HG03571 (cell line): ENCODE results near the gene PPP1R11.

Source experiments
- ATAC-seq: cut with Tn5 transposase; IDR thresholded peaks from one replicate; pipeline ENCODE4 v1.9.1; 2021; ENCODE audit not compliant: unreplicated experiment

PPP1R11 gene

GRCh38 chr6:30061092-30061857 is 5.7 kb upstream of the PPP1R11 start, which contains the start of gene POLR1H:
POLR1H (plus strand) TSS chr6:30061265; CDS start chr6:30061525, 260 bp downstream.
- peak; percentile 75 for ATAC-seq

- ATAC-seq = no peak
These were observed 5.0 kb upstream of the PPP1R11 start for GRCh38 chr6:30061858-30062458.

DNA sequence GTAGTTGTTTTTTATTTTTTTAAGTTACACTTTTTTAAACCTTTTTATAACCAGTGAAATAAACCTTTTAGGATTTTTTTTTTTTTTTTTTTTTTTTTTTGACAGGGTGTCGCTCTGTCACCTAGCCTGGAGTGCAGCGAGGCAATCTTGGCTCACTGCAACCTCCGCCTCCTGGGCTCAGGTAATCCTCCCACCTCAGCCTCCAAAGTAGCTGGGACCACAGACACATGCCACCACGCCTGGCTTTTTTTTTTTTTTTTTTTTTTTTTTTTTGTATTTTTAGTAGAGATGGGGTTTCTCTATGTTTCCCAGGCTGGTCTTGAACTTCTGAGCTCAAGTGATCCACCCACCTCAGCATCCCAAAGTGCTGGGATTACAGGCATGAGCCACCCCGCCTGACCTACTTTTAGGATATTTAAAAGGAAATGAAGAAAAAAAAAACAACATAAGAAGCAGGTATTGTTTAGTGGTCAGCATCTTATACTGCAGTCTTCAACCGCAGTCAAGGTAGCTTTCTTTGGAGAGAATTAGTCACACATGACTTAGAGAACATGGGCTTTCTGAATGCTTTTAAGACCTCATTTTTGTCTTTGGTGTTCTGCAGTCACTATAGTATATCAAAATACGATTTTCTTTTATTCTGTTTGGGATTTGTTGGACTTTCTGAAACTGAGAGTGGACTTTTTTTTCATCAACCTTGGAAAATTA is 4.4 kb upstream of the PPP1R11 start:
- ATAC-seq = no peak

DNA sequence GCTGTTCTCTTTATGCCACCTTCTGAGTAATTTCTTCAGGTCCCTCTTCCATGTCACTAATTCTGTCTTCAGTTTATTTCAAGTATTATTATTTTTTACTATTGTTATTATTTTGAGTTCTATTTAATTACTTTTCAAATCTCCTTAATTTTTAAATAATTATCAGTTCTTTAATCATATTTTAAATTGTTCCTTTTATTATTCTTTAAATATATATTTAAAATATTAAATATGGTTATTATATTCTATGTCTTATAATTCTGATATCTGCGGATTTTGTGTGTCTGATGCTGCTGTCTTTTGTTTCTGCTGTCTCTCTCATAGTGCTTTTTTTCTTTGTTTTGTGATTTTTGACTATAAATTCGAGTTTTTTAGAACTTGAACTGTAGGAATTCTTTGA is 3.7 kb upstream of the PPP1R11 start:
- no peak for ATAC-seq

GRCh38 chr6:30066082-30066481 is 916 bp upstream of the PPP1R11 start:
- ATAC-seq = no peak

DNA sequence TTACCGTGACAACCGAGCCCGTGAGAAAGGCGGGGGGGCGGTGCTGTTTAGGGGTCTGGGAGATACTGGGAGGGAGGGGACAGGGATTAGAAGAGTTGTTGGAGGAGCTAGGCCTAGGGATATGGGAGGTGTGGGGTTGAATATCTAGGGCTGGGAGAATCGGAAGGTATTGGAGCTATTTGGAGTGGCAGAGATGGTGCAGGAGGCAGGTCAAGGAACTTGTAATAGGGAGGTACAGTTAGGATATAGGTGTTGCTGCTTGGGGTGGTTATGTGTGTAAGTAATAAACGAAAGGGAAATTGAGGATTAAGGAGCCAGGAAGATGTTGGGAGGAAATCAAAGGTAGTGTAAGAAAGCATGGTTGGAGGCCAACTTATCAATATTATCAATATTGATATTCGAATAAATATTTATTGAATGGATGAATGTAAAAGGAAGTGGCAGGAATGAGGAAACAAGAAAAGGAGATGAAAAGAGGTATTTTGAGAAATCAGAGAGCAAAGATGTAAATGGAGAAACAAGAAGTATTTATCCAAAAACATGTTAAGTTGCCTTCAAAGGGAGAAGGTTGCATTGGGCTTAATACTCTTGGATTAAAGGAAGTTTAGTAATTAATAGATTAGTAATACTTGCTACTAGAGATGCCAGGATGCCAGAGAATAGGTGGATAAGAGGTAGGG is 602 bp downstream of the PPP1R11 start:
- no peak for ATAC-seq

- no peak for ATAC-seq
These were observed 4.3 kb downstream of the PPP1R11 start for GRCh38 chr6:30071081-30071818.

DNA sequence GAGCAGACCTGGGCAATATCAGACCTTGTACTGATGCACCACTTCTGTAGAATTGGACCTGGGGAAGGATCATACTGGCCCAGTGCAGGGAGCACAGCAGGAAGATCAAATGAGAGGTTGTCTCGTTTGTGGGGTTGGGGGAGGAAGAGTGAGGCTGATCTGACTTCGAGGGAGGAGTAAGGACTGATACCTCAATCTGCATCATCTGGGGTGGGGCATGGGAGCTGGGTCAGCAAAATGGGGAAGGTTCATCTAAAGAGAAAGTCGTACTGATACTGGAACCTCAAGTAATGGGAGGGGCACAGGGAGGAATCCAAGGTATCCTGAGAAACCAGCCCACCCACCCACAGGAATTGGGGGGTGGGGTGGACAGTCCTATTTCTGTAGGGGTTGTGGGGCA is 4.9 kb downstream of the PPP1R11 start:
- ATAC-seq = no peak

GRCh38 chr6:30073489-30074235 is 6.7 kb downstream of the PPP1R11 start:
- no peak for ATAC-seq

- no peak for ATAC-seq
These were observed 7.5 kb downstream of the PPP1R11 start for GRCh38 chr6:30074331-30075093.

DNA sequence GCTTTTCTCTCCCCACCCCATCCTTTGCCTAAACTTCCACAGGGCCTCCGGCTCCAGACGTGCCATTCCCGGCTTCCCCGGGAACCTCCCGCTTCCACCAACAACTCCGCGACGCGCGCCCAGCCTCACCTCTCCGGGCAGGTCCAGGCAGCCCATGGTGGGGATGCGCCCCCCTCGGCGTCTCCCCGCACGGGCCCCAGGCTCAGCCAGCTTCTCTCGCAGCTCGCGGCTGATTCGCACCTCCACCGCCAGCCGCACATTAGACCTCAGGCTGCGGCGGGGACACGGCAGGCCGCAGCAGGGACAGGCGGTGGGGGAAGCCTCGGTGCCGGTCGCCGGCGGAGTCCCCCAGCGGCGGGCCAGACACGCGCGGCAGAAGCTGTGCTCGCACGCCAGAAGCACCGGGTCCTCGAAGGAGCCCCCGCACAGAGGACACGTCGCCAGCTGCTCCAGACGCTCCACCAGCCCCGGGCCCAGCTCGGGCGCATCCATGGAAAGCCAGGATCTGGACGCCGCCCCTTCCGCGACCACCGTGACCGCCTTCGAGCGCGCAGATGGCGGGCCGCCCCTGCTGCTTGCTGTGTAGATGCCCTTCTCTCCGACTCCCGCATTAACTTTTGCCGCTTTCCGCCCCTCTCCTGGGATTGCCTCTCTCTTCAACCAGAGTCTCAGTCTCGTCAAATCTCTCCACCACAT is 8.2 kb downstream of the PPP1R11 start, which contains the start of gene RNF39:
TSS of gene RNF39 (minus strand) at position 676 of the 696 bp plus-strand sequence. CDS start at position 492, 184 bp downstream.
- no peak for ATAC-seq

GRCh38 chr6:30075790-30076732 is 9.1 kb downstream of the PPP1R11 start:
- ATAC-seq = no peak

DNA sequence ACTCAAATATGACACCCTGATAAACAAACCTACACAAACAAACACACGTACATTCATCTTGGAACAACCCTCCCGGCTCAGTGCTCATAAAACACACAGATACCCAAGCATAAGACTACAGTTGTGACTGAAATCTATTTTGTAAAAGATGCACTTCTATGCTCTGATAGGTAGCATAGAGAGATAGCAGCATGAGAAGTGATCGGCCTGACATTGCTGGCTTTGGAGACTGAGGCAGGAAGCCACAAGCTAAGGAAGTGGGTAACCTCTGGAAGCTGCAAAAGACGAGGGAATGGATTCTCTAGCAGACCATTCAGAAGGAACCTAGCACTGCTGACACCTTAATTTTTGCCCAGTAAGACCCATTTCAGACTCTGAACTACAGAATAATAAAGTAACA is 10.2 kb downstream of the PPP1R11 start:
- ATAC-seq = no peak

GRCh38 chr6:30087876-30088275 is 20.9 kb downstream of the PPP1R11 start:
- no peak for ATAC-seq

DNA sequence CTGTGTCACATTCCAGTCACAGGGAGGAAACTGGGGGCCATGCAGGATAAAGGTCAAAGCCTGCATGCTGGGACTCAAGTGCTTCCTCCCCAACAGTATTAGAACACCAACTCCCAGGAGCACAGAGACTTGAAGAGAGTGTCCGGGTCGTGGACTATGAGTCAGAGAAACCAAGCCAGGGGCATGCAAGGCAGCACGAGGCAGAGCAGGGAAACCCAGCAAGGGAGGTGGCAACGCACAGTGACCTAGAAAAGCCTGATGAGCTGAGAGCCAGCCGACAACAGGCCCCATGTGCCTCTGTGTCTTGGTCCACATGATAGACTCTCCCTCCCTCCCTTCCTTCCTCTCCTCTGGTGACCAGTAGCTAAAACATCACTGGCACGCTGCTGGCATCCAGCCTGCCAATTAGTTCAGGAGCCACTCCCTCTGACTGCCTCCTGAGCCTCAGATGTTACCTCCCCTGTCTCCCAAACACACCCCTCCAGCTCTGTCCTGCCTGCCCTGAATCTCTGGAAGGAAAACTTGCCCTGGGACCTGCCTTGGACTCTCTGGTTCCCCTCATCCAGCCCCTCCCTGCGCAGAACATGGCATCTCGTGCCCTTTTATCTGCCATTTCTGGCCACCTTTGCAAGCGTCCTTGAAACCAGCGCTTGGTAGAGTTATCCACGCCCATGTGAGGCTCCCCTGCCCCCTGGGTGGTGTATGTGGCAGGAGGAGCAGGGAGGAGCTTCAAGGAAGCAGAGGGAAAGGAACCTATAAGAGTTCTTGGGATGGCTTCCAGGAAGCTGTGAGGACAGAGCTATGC is 24.8 kb downstream of the PPP1R11 start:
- ATAC-seq = no peak

GRCh38 chr6:30092852-30093543 is 26.0 kb downstream of the PPP1R11 start:
- no peak for ATAC-seq
